ENCODE measurements around the gene PRDM11.

DNA sequence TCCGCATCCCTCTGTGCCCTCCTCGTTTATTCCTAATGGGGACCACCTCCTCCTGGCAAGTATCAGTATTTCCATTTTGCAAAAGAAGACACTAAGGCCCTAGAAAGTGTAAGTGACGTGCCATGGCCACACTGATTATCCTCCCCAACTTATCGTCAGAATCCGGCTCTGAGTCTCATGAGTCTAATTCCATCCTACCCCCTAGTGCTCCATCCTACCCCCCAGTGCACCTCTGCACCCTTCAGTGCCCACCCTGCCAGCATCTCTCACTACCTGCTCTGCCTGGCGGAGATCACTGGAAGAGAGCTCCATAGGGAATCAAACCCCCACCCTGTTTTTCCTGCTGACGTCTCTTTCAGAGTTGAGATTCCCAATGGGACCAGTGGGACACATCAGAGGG, 31.8 kb downstream of the PRDM11 start:
- TF ChIP-seq, protein P1, sequence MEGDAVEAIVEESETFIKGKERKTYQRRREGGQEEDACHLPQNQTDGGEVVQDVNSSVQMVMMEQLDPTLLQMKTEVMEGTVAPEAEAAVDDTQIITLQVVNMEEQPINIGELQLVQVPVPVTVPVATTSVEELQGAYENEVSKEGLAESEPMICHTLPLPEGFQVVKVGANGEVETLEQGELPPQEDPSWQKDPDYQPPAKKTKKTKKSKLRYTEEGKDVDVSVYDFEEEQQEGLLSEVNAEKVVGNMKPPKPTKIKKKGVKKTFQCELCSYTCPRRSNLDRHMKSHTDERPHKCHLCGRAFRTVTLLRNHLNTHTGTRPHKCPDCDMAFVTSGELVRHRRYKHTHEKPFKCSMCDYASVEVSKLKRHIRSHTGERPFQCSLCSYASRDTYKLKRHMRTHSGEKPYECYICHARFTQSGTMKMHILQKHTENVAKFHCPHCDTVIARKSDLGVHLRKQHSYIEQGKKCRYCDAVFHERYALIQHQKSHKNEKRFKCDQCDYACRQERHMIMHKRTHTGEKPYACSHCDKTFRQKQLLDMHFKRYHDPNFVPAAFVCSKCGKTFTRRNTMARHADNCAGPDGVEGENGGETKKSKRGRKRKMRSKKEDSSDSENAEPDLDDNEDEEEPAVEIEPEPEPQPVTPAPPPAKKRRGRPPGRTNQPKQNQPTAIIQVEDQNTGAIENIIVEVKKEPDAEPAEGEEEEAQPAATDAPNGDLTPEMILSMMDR (IDR thresholded peaks at IDR 0.05 in 4 of 5, conservative IDR thresholded peaks at IDR 0.05 in 1 of 5): no peak
- no peak for TF ChIP-seq POLR2A (IDR thresholded peaks at IDR 0.05)

Measured in gastrocnemius medialis (tissue), 4 donors.